GM18511 (cell line): ENCODE data around the gene MAPT.

Experiments
- ATAC-seq: cut with Tn5 transposase; IDR thresholded peaks from one replicate; pipeline ENCODE4 v1.9.1; 2021; ENCODE audit warnings: mild to moderate bottlenecking, moderate library complexity; ENCODE audit not compliant: unreplicated experiment

MAPT gene

DNA sequence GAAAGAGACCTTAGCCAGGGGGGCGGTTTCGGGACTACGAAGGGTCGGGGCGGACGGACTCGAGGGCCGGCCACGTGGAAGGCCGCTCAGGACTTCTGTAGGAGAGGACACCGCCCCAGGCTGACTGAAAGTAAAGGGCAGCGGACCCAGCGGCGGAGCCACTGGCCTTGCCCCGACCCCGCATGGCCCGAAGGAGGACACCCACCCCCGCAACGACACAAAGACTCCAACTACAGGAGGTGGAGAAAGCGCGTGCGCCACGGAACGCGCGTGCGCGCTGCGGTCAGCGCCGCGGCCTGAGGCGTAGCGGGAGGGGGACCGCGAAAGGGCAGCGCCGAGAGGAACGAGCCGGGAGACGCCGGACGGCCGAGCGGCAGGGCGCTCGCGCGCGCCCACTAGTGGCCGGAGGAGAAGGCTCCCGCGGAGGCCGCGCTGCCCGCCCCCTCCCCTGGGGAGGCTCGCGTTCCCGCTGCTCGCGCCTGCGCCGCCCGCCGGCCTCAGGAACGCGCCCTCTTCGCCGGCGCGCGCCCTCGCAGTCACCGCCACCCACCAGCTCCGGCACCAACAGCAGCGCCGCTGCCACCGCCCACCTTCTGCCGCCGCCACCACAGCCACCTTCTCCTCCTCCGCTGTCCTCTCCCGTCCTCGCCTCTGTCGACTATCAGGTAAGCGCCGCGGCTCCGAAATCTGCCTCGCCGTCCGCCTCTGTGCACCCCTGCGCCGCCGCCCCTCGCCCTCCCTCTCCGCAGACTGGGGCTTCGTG is at the start of gene MAPT:
Gene MAPT, plus strand, starts transcription at position 533 of the 763 bp plus-strand sequence. CDS start 67,784 bp downstream, outside the sequence.
- ATAC-seq, result no peak

DNA sequence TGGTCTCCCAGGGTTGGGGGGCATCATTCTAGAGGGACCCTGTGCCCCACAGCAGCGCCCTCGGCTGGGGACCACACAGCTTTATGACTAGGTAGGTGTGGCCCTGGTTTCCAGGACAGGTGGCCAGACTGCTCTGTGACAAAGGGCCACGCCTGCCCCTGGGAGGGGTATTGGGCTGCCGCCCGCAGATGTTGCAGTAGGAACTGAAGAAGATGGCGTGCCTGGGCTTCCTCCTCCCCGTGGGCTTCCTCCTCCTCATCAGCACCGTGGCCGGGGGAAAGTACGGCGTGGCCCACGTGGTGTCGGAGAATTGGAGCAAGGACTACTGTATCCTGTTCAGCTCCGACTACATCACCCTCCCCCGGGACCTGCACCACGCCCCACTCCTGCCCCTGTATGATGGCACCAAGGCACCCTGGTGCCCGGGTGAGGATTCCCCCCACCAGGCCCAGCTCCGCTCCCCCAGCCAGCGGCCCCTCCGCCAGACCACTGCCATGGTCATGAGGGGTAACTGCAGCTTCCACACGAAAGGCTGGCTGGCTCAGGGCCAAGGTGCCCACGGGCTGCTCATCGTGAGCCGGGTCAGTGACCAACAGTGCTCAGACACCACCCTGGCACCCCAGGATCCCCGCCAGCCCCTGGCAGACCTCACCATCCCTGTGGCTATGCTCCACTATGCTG is 49.5 kb upstream of the MAPT start, which contains the start of gene SPPL2C:
Gene SPPL2C, plus strand, starts transcription at position 187 of the 681 bp plus-strand sequence. Its CDS starts 26 bp downstream, at position 213.
- no peak for ATAC-seq

DNA sequence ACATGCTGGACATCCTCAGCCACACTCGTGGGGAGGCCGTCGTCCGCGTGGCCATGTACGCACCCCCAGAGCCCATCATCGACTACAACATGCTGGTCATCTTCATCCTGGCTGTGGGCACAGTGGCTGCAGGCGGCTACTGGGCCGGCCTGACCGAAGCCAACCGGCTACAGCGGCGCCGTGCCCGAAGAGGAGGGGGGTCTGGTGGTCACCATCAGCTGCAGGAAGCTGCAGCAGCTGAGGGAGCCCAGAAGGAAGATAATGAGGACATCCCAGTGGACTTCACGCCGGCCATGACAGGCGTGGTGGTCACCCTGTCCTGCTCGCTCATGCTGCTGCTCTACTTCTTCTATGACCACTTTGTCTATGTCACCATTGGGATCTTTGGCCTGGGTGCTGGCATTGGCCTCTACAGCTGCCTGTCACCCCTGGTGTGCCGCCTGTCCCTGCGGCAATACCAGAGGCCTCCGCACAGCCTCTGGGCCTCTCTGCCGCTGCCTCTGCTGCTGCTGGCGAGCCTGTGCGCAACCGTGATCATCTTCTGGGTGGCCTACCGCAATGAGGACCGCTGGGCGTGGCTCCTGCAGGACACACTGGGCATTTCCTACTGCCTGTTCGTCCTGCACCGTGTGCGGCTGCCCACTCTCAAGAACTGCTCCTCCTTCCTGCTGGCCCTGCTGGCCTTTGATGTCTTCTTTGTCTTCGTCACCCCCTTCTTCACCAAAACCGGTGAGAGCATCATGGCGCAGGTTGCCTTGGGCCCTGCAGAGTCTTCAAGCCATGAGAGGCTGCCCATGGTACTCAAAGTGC is 48.8 kb upstream of the MAPT start:
- ATAC-seq, result no peak

DNA sequence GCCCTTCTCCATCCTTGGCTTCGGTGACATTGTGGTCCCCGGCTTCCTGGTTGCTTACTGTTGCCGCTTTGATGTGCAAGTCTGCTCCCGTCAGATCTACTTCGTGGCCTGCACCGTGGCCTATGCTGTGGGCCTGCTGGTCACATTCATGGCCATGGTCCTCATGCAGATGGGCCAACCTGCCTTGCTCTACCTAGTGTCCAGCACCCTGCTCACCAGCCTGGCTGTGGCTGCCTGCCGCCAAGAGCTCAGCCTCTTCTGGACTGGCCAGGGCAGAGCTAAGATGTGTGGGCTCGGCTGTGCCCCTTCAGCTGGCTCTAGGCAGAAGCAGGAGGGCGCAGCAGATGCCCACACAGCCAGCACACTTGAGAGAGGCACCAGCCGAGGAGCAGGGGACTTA is 48.1 kb upstream of the MAPT start:
- no peak for ATAC-seq

DNA sequence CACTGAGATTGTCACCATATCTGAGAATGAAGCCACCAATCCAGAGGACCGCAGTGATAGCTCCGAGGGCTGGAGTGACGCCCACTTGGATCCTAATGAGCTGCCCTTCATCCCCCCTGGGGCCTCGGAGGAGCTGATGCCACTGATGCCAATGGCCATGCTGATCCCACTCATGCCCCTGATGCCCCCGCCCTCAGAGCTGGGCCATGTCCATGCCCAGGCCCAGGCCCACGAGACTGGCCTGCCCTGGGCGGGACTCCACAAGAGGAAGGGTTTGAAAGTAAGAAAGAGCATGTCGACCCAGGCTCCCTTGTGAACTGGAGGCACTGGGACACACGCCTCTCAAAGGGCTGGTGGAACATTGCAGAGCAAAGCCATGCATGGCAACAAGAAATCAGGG is 47.7 kb upstream of the MAPT start:
- ATAC-seq, result no peak

DNA sequence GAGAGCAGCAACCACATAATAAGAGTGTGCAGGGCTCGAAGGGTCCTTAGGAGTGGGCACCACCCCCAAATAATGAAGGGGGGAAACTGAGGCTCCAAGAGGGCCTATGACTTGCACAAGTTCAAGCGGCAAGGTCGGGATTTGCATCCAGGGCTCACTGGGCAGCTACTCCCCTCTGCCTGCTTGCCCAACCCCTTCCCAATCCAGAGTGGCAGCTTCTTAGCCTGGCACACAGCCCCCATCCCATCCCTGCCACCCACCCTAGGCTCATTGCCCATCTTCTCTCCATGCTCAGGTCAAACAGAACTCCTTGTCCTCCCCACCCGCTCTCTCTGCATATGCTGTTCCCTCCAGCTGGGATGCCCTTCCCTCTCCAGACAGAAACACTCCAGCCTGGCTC is 47.3 kb upstream of the MAPT start:
- ATAC-seq, result no peak

DNA sequence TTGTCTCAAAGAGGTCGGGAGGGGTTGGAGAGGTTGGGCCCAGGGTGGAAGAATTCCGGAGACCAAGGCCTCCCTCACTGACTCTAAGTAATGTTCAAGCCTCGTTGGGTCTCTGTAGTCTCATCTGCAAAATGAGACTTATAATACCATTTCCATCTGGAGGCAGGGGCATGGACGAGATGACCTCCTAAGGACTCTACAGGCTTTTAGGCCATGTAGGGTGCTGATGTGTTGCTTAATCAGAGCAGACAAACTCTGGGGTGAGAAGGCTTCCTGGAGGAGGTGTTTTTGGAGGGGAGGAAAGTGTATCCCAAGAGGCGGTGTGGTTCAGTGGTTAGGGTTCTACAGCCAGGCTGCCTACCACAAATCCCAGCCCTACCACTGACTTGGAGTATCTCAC is 46.6 kb upstream of the MAPT start:
- no peak for ATAC-seq

DNA sequence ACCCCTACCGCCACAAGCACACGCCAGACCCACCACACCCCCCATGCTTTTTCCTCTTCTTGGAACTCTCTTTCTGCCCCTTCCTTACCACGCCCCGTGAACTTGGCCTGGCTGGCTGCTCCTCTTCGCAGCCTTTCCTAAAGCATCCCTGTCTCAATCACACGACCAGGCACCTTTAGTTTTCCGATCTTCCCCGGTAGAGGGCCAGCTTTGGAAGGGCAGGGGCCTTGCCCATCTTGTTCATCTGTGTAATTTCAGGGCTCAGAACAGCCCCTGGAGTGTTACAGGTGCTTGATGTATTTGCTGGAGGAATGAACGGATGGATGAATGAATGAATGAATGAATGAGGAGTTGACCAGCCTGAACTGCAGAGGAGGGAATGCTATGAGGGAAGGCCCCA is 45.9 kb upstream of the MAPT start:
- no peak for ATAC-seq

DNA sequence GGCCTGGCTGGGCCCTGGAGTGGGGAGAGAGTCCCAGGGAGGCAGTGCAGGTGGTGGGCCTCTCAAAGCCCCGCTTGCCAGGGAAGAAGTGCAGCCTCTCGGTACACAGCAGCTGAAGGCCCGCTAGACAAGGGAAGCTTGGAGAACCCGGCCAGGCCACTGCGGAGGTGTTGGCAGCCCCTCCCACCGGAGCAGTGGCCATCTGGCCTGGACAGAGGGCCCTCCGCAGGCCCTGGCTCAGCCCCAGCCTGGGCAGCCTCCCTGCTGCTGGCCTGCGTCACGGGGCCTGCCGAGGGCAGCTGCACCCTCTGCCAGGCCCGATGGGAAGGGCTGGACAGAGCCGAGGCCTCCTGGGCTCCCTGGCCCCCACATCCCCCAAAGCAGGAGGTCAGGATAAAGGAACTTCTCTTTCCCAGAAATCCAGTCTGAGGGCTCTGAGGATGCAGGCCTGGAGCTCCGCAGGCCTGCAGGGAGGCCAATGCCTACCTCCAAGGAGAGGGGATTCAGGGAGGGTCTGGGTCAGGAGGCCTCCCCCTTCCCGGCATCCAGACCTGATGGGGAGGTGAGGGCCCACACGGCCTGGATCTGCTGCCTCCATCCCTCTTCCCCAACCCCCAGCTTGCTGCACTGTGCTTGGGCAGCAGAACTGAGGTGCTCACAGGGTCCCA is 45.4 kb upstream of the MAPT start:
- ATAC-seq, result no peak

DNA sequence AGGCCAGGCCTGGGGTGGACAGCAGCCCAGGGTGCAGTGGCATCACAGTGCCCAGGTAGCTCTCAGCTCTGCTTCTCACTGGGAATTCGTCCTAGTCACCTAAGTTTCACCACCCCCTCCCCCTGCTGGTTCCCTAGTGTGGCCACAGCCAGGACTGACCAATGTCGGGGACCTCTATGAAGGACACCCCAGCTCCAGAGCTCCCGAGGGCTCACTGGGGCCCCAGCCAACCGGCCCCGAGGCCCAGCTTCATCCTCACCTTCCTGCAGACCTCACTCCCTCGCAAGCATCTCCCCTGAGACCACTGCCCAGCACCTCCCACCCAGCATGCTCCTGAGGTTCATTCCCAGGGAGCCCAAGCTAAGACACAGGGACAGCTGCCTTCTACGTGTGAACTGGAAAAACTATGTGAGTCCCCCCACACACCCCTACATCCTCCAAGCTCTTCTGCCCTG is 44.8 kb upstream of the MAPT start:
- no peak for ATAC-seq

DNA sequence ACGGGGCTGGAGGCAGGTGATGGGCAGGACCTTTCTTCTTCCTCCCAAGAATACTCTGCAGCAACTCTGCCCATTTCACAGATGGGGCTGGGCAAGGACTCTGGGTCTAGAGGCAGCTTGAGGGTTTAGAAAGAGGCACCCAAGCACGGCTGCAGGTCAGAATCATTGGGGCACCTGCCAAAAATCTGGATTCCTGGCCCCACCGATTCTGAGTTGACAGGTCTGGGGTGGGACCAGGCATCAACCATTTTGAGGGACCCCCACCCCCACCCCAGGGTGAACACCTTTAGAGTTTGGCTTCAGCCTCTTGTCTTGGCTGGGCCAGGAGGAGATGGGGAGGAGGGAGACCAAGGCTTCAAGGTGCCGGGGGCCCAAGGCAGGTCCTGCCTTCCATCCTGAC is 44.3 kb upstream of the MAPT start:
- no peak for ATAC-seq

DNA sequence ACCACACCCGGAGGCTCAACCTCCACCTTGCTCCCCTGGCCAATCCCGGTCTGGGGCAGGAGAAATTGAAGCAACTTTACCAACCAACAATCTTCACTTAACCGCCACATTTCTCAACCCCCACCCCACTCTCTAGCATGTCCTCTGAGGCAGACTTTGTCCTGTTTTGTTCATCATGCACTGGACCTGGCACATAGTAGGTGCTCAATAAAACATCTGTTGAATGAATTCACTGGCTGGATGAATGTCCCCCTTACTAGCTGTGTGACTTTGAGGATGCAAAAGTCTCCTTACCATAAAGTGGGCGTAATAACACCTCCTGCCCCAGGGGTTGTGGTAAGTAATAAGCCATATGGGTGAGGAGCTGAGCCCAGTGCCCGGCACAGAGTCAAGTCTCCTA is 43.9 kb upstream of the MAPT start:
- no peak for ATAC-seq

DNA sequence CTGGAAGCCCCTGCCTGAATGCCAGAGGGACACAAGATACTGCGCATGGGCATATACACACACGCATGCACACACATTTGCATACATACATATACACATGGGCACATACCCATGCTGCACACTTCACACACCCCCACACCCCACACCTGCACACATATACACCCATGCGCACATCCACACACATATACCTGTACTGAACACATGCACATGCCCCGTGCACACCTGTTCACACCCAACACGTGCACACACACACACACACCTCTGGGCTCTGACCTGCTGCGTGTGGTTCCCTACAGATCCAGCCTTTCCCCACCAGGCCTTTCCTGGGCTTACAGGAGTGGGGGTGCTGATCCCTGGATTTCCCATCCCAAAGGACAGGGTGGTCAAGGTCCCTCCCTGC is 43.3 kb upstream of the MAPT start:
- ATAC-seq, result no peak

DNA sequence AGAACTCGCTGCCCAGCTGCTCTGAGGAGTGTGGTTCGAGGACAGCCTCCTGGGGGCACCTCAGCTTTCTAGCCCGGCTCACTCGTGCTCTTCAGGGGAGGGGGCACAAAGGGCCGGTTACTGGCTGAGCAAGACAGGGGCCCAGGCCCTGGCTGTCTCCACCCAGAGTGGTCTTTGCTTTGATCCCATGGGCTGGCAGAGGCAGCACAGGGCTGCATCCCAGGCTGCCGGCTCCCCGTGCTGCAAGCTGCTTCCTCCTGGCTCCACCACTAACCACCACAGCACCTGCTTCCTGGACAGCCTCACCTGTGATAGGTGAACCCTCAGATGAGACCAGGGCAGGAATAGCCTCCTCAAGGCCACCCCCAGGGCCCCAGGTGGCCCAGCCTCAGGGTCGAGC is 42.9 kb upstream of the MAPT start:
- no peak for ATAC-seq

DNA sequence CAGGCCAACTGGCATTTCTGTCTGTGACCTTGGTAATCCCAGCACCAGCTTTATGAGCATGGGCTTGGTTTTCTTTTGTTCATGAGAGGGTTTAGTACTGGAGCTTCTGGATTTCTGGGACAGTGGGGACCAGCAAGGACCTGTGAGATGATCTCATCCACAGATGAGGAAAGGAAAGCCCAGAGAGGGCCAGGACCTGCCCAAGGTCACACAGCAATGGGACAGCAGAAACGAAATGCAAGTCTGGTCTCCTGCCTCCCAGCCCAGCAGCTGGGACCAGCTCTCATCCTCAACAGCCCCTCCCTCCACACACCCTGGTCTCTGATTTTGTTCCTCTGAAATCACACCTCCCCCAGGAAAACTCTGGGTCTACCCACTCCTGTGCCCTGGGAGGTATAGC is 42.5 kb upstream of the MAPT start:
- no peak for ATAC-seq

DNA sequence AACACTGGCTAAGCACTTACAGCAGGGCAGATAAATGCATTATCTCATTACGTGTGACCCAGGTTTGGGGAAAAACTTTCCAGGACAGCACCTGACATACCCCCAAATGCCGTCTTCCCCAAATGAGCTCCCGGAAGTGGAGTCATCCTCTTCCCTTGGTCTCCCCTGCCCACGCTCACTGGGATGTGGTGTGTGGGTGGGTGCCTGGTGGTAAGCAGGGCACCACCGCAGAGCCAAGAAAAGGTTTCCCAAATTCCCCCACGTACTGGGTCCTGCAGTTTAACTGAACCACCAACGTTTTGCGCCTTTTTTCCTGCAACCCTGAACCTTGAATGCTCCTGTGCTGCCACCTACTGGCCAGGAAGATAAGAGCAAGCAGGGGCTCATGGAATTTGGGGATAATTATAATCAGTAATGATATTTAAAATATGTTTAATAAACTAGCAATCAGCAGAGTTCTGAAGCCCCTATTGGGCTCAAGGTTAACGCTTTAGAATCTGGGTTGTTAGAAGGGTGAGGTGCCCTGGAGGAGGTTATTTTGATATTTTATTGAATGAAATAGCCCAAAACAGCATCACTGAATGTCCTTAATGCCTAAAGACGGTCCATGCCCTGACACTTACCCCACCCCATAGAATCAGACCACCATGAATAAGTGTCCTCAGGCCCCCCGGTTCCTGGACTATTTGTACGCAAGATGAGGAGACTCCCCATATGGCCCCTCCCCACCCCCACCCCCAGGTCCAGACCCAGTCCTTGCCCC is 41.6 kb upstream of the MAPT start:
- ATAC-seq, result no peak

DNA sequence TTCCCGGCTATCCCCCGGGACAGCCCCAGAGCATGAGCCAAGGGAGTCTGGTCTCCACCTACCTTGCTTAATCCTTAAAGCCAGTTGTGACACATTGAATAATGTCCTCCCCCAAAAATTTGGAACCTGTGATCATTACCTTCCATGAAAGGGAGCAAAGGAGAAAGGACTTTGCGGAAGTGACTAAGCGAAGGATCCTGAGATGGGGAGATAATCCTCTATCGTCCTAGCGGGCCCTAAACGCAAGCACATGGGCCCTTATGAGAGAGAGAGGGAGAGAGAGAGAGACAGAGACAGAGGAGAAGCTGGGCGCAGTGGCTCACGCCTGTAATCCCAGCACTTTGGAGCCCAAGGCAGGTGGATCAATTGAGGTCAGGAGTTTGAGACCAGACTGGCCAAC is 40.1 kb upstream of the MAPT start:
- no peak for ATAC-seq

DNA sequence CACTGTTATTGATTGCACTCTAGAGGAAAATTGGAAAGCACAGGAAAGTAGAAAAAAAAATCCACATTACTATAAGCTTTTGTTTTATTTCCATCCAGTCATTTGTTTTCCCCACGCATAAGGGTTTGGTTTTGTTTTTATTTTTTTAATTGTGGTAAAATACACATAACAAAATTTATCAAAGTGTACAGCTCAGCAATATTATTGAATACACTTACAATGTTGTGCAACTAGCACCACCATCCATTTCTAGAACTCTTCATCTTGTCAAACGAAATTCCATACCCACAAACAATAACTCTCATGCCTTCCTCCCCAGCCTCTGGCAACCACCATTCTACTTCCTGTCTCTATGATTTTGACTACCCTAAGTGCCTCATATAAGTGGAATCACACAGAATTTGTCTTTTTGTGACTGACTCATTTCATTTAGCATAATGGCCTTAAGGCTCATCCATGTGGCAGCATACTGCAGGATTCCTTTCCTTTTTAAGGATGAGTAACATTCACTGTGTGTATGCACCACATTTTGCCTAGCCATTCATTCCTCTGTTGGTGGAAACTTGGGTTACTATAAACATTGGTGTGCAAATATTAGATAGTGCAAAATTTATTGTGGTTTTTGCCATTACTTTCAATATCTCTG is 38.5 kb upstream of the MAPT start:
- no peak for ATAC-seq

DNA sequence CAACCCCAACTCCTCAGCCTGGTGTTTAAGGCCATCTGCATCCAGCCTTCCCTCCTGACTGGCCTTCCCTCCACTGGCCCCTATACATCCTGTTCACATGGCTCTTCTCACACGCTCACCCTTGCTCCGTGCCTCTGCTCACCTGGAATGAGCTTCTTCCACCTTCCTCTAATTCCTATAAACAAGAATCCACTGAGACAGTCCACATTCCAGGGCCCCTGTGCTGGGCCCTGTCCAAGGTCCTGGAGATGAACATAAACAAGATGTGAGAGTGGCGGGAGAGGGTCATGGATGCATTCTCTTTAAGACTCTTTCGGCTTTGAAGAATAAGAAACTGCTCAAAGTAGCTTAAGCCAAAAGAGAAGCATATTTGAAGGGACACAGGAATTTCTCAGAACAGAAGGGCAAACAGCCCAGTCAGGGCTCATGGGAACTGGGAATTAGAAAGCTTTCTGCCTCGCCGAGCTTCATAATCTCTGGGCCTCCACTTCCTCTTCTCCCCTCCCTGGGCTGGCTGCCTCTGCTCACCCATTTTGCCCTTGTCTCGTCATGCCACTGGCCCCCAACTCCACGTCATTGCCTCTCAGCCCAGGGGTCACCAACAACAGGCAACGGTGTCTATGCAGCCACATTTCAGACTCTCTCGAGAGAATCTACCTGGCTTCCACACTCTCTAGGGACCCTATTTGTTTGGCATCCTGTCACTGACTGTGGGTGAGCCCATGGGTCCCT is 36.2 kb upstream of the MAPT start:
- ATAC-seq, result no peak
